SK-N-MC (cell line): ENCODE measurements around the gene NCOA3.

Source experiments
- EZH2 ChIP-seq: fragments of 200-600 bp; sonication (generic); IDR thresholded peaks from one replicate; pipeline ENCODE4 v1.6.1; 2017; ENCODE audit warnings: antibody characterized with exemption
- POLR2AphosphoS5 ChIP-seq: IDR thresholded peaks from 2 replicates; pipeline ENCODE4 v1.6.1; 2012; ENCODE audit warnings: mild to moderate bottlenecking, low read depth, low read length, borderline replicate concordance

DNA sequence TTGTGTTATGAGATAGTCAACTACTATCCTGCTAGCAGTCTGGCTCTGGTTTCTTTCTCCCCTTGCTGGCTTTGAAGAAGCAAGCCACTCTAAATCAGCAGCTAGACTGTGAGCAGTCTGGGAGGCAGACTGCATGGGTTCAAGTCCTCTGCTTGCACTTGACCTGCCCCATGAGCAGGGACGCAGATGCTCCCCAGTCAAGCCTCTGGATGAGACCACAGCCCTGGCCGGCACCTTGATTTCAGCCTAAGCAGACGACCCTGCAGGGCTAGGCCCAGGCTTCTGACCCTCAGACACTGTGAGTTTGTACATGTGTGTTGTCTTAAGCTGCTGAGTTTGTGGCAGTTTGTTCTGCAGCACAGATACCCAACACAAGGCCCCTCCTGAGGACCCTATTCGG, 177.8 kb downstream of the NCOA3 start:
- TF ChIP-seq POLR2AphosphoS5: no peak
- no peak for TF ChIP-seq EZH2
